ENCODE data around the gene PRPF19. TPM values are rescaled to one million over a fixed set of nuclear protein-coding genes. Genes with fewer than 3 reads are reported as not detected.

PRPF19 gene
- total RNA-seq, 3 donors from 2014 or later (not counting 1 experiment from before 2014, with no cell fraction given), result 61.0 to 69.7 (median 67.5) TPM

- Mint-ChIP-seq H3K27me3 (ENCODE audit: low read depth in 2 of 2) (no peaks in the 10 kb centered on the region), H3K9me3 (no peaks in the 10 kb centered on the region), H3K4me3 (no peak overlapping the region), H3K36me3 (peaks cover 39% of the 10 kb centered on the region), H3K27ac (peak overlapping the region in 1 of 2 donors; percentile 41), H3K4me1 (no peaks in the 10 kb centered on the region)
- Histone ChIP-seq H3K36me3 (ENCODE audit: control insufficient read depth, insufficient read depth, low read length) (peaks cover 81% of the 10 kb centered on the region), H3K4me1 (ENCODE audit: control insufficient read depth, insufficient read depth, low read length) (no peaks in the 10 kb centered on the region), H3K4me3 (ENCODE audit: low read length) (no peak overlapping the region), H3K27me3 (ENCODE audit: control insufficient read depth, insufficient read depth, low read length) (no peaks in the 10 kb centered on the region), H3K9me3 (ENCODE audit: control insufficient read depth, insufficient read depth, low read length) (no peaks in the 10 kb centered on the region), H3K27ac (ENCODE audit: low read length) (no peak overlapping the region)
- TF ChIP-seq CTCF (IDR thresholded peaks at IDR 0.05), result no peak
- DNase-seq (no peak), ATAC-seq (no peak)
- intact Hi-C loops (cut with micrococcal nuclease), result no loop called here
- WGBS (ENCODE audit: insufficient coverage), result 97% methylated on average over 4 of the region's 4 CpGs
Measured at GRCh38 chr11:60897496-60897895, 8.9 kb downstream of the PRPF19 start.

GRCh38 chr11:60895687-60896086, 10.7 kb downstream of the PRPF19 start:
- H3K27ac Mint-ChIP-seq, result no peak overlapping the region
- no peaks in the 10 kb centered on the region for H3K27me3 ChIP-seq (ENCODE audit: control insufficient read depth, insufficient read depth, low read length)
- intact Hi-C loops (cut with micrococcal nuclease), result no loop called here
- H3K27ac ChIP-seq (ENCODE audit: low read length), result no peak overlapping the region
- no peak for DNase-seq
- peaks cover 0 to 5% of the 10 kb centered on the region in 2 donors for H3K4me1 Mint-ChIP-seq
- no peak overlapping the region for H3K4me3 Mint-ChIP-seq
- H3K27me3 Mint-ChIP-seq (ENCODE audit: low read depth in 2 of 2), result no peaks in the 10 kb centered on the region
- peaks cover 66% of the 10 kb centered on the region for H3K36me3 ChIP-seq (ENCODE audit: control insufficient read depth, insufficient read depth, low read length)
- no peaks in the 10 kb centered on the region for H3K9me3 Mint-ChIP-seq
- H3K9me3 ChIP-seq (ENCODE audit: control insufficient read depth, insufficient read depth, low read length), result no peaks in the 10 kb centered on the region
- no peak for ATAC-seq
- peaks cover under 1% of the 10 kb centered on the region for H3K4me1 ChIP-seq (ENCODE audit: control insufficient read depth, insufficient read depth, low read length)
- H3K36me3 Mint-ChIP-seq, result peaks cover 39% of the 10 kb centered on the region
- 87% methylated on average over 2 of the region's 5 CpGs for WGBS (ENCODE audit: insufficient coverage)
- no peak for TF ChIP-seq CTCF (IDR thresholded peaks at IDR 0.05)
- no peak overlapping the region for H3K4me3 ChIP-seq (ENCODE audit: low read length)

GRCh38 chr11:60891103-60891741, 15.2 kb downstream of the PRPF19 start:
- no peaks in the 10 kb centered on the region for H3K27me3 Mint-ChIP-seq (ENCODE audit: low read depth in 2 of 2)
- no peaks in the 10 kb centered on the region for H3K9me3 Mint-ChIP-seq
- H3K4me3 Mint-ChIP-seq, result no peak overlapping the region
- no peak for TF ChIP-seq CTCF (IDR thresholded peaks at IDR 0.05)
- 55% methylated on average over 7 of the region's 7 CpGs for WGBS (ENCODE audit: insufficient coverage)
- Histone ChIP-seq H3K4me1 (ENCODE audit: control insufficient read depth, insufficient read depth, low read length) (peaks cover 4% of the 10 kb centered on the region), H3K27me3 (ENCODE audit: control insufficient read depth, insufficient read depth, low read length) (no peaks in the 10 kb centered on the region), H3K4me3 (ENCODE audit: low read length) (no peak overlapping the region), H3K9me3 (ENCODE audit: control insufficient read depth, insufficient read depth, low read length) (no peaks in the 10 kb centered on the region), H3K36me3 (ENCODE audit: control insufficient read depth, insufficient read depth, low read length) (peaks cover 29% of the 10 kb centered on the region), H3K27ac (ENCODE audit: low read length) (no peak overlapping the region)
- intact Hi-C loops (cut with micrococcal nuclease), result no loop called here
- ATAC-seq, result no peak
- peaks cover 18% of the 10 kb centered on the region for H3K36me3 Mint-ChIP-seq
- no peak for DNase-seq
- H3K4me1 Mint-ChIP-seq, result peaks cover 2 to 12% of the 10 kb centered on the region in 2 donors
- H3K27ac Mint-ChIP-seq, result peak overlapping the region; percentile 38 to 53

GRCh38 chr11:60890696-60891095, 15.7 kb downstream of the PRPF19 start:
- Mint-ChIP-seq H3K9me3 (no peaks in the 10 kb centered on the region), H3K27me3 (ENCODE audit: low read depth in 2 of 2) (no peaks in the 10 kb centered on the region), H3K27ac (no peak overlapping the region), H3K4me3 (no peak overlapping the region), H3K4me1 (peaks cover 7 to 12% of the 10 kb centered on the region in 2 donors), H3K36me3 (peaks cover 13% of the 10 kb centered on the region)
- WGBS (ENCODE audit: insufficient coverage), result 52% methylated on average over 4 of the region's 5 CpGs
- no peak for ATAC-seq
- Histone ChIP-seq H3K27ac (ENCODE audit: low read length) (no peak overlapping the region), H3K36me3 (ENCODE audit: control insufficient read depth, insufficient read depth, low read length) (peaks cover 24% of the 10 kb centered on the region), H3K9me3 (ENCODE audit: control insufficient read depth, insufficient read depth, low read length) (no peaks in the 10 kb centered on the region), H3K4me1 (ENCODE audit: control insufficient read depth, insufficient read depth, low read length) (peaks cover 4% of the 10 kb centered on the region), H3K4me3 (ENCODE audit: low read length) (no peak overlapping the region), H3K27me3 (ENCODE audit: control insufficient read depth, insufficient read depth, low read length) (no peaks in the 10 kb centered on the region)
- intact Hi-C loops (cut with micrococcal nuclease), result no loop called here
- no peak for TF ChIP-seq CTCF (IDR thresholded peaks at IDR 0.05)
- DNase-seq, result no peak

Data from natural killer cell (primary cell).